Stomach (tissue), 4 donors: ENCODE results near the gene SNTN.

Experiments used
- CTCF ChIP-seq, 7 experiments: fragments of 450-650 bp in 4 of 7; fragments of 200-600 bp in 3 of 7; sonication (generic) in 3 of 7; IDR thresholded peaks; one replicate each; pipeline ENCODE4 v1.5.1; 2016 to 2019; ENCODE audit warnings: antibody characterized with exemption in 7 of 7, control low read depth in 2 of 7, mild to moderate bottlenecking in 1 of 7
- EP300 ChIP-seq: sonication (generic); formaldehyde crosslinking; IDR thresholded peaks from one replicate; pipeline ENCODE4 v1.6.1; 2017; ENCODE audit warnings: antibody characterized with exemption
- POLR2A ChIP-seq, 4 donors: fragments of 450-650 bp; IDR thresholded peaks; one replicate each; pipeline ENCODE4 v1.6.1; 2016; ENCODE audit warnings: antibody characterized with exemption in 4 of 4, control low read depth in 2 of 4, mild to moderate bottlenecking in 1 of 4, moderate library complexity in 1 of 4

DNA sequence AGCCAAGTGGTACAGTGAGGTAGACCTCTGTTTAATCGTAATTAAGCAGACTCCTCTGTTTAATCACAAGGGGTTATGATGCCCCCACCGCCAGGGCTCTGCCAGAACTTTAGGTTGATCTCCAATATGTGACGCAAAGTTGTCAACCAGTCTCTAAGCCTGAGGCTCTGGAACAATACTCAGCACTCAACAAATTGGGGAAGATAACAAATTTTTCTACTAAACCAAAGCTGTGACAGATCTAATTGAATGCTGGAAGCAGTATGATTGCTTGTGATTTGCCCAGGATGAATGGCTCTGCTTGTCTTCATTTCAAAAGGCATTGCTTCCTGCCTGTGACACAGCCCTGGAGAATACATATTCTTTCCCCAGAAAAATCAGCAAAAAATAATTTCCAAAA lies 57.1 kb downstream of the SNTN start:
- no peak for TF ChIP-seq CTCF (IDR thresholded peaks at IDR 0.05)
- TF ChIP-seq EP300, result no peak
- TF ChIP-seq POLR2A (IDR thresholded peaks at IDR 0.05), result no peak
